IMR-90 (cell line): ENCODE results near the gene PAPSS1.

Source experiments
- POLR2A ChIP-seq: IDR thresholded peaks from 2 replicates; pipeline ENCODE4 v1.6.1; 2012; ENCODE audit warnings: mild to moderate bottlenecking, low read depth, low read length
- TF ChIP-seq, protein P1 (sequence below): conservative IDR thresholded peaks from 2 replicates; pipeline ENCODE4 v1.5.1; 2012; ENCODE audit warnings: mild to moderate bottlenecking, low read depth, low read length, improper control_type of control experiment

- TF ChIP-seq, protein P1, sequence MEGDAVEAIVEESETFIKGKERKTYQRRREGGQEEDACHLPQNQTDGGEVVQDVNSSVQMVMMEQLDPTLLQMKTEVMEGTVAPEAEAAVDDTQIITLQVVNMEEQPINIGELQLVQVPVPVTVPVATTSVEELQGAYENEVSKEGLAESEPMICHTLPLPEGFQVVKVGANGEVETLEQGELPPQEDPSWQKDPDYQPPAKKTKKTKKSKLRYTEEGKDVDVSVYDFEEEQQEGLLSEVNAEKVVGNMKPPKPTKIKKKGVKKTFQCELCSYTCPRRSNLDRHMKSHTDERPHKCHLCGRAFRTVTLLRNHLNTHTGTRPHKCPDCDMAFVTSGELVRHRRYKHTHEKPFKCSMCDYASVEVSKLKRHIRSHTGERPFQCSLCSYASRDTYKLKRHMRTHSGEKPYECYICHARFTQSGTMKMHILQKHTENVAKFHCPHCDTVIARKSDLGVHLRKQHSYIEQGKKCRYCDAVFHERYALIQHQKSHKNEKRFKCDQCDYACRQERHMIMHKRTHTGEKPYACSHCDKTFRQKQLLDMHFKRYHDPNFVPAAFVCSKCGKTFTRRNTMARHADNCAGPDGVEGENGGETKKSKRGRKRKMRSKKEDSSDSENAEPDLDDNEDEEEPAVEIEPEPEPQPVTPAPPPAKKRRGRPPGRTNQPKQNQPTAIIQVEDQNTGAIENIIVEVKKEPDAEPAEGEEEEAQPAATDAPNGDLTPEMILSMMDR = no peak
- no peak for TF ChIP-seq POLR2A
Measured at GRCh38 chr4:107688421-107688820, 31.6 kb downstream of the PAPSS1 start.
